IgD-negative memory B cell (primary cell): ENCODE data around the gene FKBP7. TPM values are rescaled to one million over a fixed set of nuclear protein-coding genes. Genes with fewer than 3 reads are reported as not detected.

Source experiments
- H3K27ac Mint-ChIP-seq, 3 donors: one replicate each; pipeline ENCODE4 v1.8.0; 2020 to 2022; ENCODE audit warnings: mild to moderate bottlenecking in 3 of 3, mixed read lengths in 3 of 3, moderate library complexity in 1 of 3
- H3K27me3 Mint-ChIP-seq: one replicate; pipeline ENCODE4 v1.8.0; 2021; ENCODE audit warnings: mixed read lengths
- H3K36me3 Mint-ChIP-seq: one replicate; pipeline ENCODE4 v1.8.0; 2020; ENCODE audit warnings: mild to moderate bottlenecking, mixed read lengths
- H3K4me1 Mint-ChIP-seq, 3 donors: one replicate each; pipeline ENCODE4 v1.8.0; 2020 to 2022; ENCODE audit warnings: mixed read lengths in 3 of 3, mild to moderate bottlenecking in 1 of 3
- H3K4me3 Mint-ChIP-seq, 4 donors: one replicate each; pipeline ENCODE4 v1.8.0; 2020 to 2022; ENCODE audit warnings: mild to moderate bottlenecking in 4 of 4, mixed read lengths in 4 of 4, moderate library complexity in 3 of 4
- H3K9me3 Mint-ChIP-seq, 3 donors: one replicate each; pipeline ENCODE4 v1.8.0; 2020 to 2021; ENCODE audit warnings: mixed read lengths in 3 of 3, mild to moderate bottlenecking in 1 of 3
- polyA plus RNA-seq: library from polyadenylated mRNA; unstranded; fragments of 300-500 nt; fragmentation: Illumina TruSeq; gene quantifications from one replicate; pipeline ENCODE4 v1.2.3, GENCODE V29; 2021

Gene FKBP7
- polyA plus RNA-seq, 1 donor from 2014 or later: 4.5 TPM

- Mint-ChIP-seq H3K4me1 (peaks cover 18 to 23% (median 19%) of the 10 kb centered on the region in 3 donors), H3K9me3 (no peaks in the 10 kb centered on the region), H3K27ac (peak overlapping the region; percentile 5 to 97 (median 96)), H3K4me3 (peak overlapping the region; percentile 79 to 98 (median 90)), H3K27me3 (no peaks in the 10 kb centered on the region), H3K36me3 (no peaks in the 10 kb centered on the region)
Measured at GRCh38 chr2:178414266-178415247, 63.8 kb downstream of the FKBP7 start.

Other genes starting within 250 kb of the FKBP7 start
- gene PRKRA, start 27.4 kb downstream of the FKBP7 start, polyA plus RNA-seq: 58.7 TPM
- gene PJVK, start 27.2 kb downstream of the FKBP7 start, polyA plus RNA-seq: 0.15 TPM
- gene PLEKHA3, start 1.9 kb upstream of the FKBP7 start, polyA plus RNA-seq: 36.5 TPM